GM18499 (cell line): ENCODE results near the gene CFAP54.
"Not testable (repeated sequence)": the region's sequence is repeated elsewhere in the genome, so short reads cannot be mapped to it uniquely, and the experiment has no call there.

Experiments used
- ATAC-seq: cut with Tn5 transposase; IDR thresholded peaks from one replicate; pipeline ENCODE4 v1.9.1; 2021; ENCODE audit warnings: moderate number of reproducible peaks; ENCODE audit not compliant: insufficient read depth, unreplicated experiment

Gene CFAP54, protein sequence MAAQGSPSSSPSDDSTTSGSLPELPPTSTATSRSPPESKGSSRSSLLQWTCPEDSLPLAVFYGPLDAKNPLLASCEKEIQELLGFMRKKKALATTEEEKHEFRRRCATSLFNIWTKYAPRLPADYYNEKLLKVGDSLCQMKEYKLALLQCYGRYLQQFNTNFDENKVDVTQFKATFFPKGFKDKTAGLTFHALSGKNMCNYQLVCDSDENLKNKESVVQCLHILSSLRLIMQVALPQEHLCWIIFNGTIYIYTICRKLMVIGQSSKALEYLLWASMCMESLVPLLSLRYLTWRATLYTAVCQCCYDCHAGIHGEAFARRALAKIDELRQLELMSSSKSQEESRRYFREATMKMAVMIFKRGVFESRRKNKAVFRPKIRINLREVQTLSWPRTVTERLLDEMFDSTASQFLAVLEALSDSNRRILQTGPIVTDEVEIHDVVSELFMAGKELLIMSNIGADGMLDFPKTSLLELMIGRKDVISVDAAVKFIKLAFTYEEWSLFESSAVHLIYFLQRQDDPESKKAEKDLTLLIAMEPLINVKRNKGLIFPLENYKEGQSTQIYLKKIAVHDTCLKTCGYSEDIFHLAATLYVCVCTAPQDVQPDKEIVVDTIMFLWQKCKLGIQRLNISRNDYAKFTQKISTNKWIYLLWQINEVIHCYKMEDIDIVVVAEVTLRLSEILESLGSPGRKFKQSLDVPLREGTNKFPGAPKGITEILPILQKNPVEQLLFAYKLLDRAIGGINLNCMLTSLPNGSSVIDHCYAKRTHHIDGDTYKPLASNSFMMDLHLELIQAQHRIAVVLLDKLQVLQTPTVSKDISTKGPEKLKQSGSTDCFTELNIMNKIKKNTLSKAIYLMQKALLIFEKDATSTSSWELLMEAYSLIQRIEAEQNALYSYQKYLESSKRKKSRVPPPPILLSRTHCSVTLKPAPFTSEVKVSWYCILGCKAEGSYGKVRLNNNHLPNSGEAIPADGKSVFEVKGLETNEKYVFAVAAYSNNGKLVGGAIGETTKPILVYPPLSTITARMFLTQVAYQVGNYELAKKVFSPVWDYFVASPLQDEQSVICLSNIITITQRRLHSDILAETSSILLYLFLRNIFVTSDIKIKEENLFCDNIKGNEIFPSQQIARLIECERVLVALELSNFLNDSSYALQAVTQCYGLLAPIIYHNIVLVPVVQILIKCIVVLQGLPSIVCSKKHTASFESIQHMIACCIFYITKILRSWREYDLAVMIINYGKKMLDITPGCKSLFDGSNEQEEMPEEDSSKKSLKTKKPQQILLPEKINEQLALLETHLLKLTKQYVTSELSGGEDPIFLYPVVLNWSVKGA (N-terminal part only)

DNA sequence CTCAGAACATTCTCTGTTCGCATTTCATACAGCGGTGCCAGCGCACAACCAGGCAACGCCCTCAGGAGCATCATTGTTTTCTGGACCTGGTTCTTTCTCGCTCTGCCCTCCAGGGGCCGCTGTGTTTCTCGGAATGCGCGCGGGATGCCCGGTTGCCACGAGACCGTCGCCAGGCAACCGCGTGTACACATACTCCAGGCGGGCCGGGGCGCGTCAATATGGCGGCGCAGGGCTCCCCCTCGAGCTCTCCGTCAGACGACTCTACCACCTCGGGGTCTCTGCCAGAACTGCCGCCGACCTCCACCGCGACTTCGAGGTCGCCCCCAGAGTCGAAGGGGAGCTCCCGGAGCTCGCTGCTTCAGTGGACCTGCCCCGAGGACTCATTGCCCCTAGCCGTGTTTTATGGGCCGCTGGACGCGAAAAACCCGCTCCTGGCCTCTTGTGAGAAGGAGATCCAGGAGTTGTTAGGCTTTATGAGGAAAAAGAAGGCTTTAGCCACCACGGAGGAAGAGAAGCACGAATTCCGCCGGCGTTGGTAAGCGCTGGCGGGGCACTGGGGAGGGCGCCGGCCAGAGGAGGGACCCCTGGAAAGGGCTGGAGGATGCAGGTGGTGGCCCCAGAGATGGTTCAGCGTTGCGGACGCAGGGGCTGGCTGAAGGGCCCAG lies at the start of gene CFAP54:
Gene CFAP54 (plus strand): TSS at position 186 of the 665 bp plus-strand sequence. CDS start 33 bp downstream, at position 219.
- peak; percentile 87 for ATAC-seq

DNA sequence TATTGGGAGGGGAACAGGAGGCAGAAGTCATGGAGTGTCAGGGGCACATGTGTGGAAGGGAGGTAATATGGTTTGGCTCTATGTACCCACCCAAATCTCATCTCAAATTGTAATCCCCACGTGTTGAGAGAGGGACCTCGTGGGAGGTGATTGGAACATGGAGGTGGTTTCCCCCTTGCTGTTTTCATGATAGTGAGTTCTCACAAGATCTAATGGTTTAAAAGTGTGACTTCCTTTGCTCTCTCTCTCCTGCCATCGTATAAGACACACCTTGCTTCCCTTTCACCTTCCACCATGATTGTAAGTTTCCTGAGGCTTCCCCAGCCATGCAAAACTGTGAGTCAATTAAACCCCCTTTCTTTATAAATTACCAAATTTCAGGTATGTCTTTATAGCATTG lies 47.6 kb upstream of the CFAP54 start:
- no peak for ATAC-seq

DNA sequence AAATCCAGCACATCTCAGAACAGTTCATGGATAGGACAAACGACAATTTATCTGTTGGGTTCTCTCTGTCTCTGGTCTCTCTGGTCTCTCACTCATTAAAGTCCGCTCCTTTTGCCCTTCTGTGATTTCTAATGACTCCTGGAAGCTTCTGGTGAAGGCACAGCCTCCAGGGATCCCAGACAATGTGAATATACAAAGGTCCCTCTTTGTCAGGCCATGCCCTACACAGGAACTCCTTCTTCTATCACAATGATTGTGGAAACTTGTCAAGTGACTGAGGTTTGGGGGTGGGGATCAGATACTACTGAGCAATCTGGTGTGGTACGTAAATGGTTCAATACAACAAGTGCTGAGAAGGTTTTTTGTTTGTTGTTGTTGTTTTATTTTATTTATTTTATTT lies 46.5 kb upstream of the CFAP54 start:
- ATAC-seq: no peak

DNA sequence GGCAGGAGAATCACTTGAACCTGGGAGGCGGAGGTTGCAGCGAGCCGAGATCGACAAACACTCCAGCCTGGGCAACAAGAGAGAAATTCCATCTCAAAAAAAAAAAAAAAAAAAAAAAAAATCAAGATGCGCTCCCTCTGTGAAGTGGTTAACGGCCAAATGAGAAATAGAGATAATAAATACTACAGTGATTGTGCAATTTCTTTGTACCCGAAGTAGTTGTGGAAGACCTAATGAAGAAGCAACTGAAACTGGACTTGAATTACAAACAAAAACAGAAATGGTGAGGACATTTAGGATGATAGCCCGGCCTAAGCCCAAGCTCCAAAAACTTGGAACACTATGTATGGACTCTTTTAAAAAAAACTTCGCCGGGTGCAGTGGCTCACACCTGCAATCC lies 45.0 kb upstream of the CFAP54 start:
- ATAC-seq: no peak

DNA sequence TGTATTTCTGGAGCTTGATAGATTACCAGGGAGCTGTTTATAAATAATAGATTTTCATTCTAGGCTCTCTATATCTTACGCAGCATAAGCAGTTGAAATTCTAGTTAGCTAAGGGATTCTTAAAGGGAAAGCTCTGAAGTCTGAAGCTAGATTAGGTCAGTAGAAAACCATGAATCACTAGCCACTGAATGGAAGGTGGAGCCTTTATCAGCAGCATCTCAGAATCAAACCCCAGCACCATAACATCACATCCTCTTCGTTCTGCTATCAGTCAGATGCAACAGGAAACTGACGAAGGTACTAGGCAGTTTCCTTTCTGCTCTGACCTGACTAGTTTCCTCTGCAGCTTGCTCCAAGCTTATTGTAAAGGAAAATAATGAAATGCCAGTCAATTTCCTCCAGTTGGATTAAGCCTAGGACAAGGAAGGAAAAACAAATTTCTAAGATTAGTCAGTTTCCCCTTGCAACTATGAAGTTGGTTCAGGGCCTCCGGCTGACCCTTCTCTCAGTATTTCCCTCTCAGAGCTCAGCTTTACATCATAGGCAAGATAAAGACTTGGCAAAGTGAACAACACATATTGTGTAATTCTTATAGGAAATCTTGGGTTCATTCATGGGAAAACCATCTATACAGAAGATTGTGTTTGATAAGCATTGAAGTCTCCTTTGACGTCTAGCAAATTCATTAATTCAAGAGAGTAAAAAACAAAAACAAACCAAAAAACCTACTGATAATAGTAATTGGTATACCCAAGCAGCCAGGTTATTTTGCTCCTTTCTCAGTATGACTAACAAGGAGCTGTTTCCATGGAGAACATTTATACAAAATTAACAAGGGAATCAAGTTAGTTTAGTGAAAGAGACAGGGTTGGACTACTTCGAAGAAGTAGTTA lies 43.4 kb upstream of the CFAP54 start:
- ATAC-seq: peak; percentile 92

DNA sequence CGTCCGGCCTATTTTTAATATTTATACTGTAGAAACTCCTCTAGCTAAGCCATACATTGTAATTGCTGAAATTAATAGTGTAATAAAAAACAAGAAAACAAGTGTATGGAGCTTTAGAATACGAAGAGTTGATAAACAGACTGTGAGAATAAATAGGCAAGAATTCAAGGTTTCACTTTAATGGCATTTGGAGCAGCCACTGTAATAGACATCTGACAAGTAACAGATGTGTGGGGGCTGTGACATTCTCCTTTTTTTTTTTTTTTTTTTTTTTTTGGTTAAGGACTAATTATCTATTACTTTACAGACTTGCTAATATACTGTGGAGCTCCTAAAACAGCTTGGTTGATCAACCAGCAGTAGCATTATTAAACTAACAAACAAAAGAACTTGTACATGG lies 42.1 kb upstream of the CFAP54 start:
- no peak for ATAC-seq

DNA sequence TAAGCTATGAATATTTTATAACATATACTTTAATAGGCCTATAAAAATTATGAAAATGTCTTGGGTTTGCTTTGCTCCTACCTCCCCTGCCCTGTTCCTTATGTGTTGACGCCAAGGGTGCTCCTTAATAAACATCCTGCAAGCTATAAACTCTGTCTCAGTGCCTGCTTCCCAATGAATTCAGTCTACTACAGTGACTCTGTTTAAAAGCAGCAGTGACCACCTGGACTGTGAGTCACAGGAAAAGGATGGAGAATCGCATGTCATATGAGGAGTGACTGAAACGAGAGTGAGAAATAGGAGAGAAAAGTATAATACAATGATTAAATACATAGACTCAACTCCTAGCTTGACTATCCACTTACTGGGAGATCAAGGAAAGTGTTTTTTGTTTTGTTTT lies 41.1 kb upstream of the CFAP54 start:
- ATAC-seq: no peak

DNA sequence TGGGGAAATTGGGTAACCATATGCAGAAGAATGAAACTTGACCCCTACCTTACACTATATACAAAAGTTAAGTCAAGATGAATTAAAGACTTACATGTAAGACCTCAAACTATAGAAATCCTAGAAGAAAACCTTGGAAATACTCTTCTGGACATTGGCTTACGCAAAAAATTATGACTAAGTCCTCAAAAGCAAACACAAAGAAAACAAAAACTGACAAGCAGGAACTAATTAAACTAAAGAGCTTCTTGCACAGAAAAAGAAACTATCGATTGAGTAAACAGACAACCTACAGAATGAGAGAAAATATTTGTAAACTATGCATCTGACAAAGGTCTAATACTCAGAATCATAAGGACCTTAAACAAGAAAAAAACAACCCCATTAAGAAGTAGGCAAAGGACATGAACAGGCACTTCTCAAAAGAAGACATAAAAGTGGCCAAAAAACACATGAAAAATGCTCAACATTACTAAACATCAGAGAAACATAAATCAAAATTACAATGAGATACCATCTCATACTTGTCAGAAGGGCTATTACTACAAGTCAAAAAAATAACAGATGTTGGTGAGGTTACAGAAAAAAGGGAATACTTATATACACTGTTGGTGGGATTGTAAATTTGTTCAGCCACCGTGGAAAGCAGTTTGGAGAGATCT lies 37.0 kb upstream of the CFAP54 start:
- no peak for ATAC-seq

DNA sequence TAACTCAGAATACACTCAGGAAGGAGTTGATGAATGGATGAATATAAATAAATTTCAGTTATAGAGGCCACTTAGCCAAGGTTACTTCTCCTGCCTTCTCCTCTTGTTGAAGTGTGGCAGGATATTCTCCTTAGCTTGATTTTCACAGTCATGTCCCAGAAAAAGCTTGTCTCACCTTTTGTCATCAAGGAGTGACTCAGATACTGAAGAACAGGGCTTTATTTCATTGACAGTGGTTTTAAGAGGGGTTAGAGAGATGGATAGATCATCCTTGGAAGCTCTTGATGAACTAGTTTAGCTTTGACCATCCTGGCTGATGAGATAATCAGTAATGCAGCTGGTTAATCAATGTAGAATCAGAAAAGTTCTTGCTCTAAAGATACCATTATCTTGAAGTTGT lies 35.0 kb upstream of the CFAP54 start:
- ATAC-seq: no peak

DNA sequence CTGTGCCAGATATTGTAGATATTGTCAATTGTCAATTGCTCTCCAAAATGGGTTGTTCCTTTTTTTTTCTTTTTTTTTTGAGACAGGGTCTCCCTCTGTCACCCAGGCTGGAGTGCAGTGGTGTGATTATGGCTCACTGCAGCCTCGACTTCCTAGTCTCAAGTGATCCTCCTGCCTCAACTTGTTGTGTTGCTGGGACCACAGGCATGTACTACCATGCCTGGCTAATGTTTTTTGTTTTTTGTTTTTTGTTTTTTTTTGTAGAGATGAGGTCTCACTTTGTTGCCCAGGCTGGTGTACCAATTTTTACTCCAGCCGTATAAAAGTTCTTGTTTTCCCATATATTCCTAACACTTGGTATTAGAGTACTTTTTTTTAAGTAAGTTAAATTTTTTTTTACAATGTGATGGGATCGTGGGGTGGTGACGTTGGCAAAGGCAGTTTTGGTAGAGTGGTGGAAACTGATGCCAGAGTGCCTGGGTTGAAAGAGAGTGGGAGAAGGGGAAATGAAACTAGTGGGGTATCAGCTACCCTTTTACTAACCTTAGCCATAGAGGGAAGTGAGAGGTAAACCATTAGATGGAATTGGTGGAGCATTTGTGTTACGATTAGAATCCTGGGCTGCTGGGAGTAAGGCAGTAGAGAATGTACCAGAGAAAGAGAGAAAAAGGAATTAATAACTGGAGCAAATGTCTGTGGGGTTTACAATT lies 33.0 kb upstream of the CFAP54 start:
- ATAC-seq: peak; percentile 82

DNA sequence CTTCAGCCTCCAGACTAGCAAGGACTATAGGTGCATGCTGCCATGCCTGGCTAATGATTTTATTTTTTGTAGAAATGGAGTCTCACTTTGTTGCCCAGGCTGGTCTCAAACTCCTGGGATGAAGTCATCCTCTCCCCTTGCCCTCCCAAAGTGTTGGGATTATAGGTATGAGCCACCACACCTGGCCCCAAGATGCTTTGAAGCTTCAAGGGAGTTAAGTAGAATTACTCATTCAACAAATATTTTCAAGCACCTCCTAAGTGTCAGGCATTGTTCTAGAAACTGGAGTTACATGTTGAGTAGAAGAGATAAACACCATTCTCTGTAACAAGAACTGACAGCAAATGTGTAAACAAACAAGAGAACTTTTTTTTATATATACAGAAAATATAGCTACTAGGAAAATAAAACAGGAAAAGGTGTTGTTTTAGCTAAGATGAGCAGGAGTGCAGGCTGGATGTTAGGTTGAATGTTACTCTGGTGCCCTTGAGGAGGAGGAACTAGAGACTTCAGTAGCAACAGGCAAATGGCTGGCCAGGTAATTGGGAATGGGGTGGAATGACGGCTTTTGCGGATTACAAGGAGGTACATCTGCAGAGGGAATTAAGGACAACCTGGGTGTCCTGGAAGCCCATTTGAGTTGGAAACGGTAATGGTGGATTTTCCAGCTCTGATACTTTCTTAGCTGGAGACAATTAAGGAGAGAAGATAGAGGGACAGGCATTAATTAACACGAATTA lies 32.0 kb upstream of the CFAP54 start:
- no peak for ATAC-seq

DNA sequence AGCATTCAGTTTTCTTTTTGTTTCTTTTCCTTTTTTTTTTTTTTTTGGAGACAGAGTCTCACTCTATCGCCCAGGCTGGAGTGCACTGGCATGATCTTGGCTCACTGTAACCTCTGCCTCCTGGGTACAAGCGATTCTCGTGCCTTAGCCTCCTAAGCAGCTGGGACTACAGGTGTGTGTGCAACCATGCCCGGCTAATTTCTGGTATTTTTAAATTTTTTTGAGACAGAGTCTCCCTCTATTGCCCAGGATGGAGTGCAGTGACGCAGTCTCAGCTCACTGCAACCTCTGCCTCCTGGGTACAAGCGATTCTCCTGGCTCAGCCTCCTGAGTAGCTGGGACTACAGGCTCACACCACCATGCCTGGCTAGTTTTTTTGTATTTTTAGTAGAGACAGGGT lies 30.1 kb upstream of the CFAP54 start:
- not testable (repeated sequence) for ATAC-seq

DNA sequence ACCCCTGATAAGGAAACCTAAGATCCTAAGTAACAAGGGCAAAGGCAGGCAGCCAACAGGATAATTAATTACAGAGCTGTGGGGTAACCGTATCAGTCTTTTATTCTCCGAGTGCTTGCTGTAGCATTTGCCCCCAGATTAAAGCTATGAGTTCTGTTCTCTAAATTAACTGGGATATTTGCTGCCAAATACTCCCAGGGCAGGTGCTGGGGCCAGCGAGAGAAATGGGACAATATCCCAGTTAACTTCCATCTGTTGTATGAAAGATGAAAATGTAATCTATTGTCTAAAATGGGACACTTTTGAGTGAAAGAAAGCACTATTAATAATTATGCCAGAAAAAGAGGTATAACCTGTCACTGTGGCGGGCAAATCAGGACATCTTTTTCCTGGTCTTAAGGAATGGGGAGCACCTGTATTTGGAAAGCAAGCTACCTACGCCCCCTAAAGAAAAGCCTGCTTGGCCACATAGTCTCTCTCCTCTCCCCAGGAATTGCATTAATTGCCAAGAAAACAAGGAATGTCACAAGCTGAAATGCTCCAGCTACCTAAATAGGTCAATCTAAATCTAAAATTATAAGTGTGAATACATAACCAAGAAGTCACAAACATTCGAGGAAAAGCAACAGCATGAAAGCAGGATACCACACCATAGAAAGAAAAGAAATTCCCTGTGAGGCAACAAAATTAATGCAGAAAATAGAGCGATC lies 26.7 kb upstream of the CFAP54 start:
- ATAC-seq: no peak

DNA sequence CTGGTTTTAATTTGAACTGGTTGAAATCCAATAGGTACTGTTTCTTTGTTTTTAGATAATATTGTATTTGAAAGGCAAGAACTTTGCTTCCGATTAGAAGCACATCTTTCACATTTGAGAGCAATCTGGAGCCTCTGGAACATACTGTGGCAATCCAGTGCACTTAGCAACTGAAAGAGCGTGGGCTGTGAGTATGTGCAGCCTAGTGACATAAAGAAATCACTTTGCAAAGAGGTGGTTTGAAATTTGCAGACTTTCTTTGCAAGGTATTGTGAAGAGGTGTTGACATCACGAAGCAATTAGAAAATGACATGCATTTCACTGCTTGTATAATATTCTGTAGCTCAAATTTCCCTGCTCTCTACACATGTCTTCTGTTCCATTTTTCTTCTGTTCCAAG lies 23.5 kb upstream of the CFAP54 start:
- ATAC-seq: no peak

DNA sequence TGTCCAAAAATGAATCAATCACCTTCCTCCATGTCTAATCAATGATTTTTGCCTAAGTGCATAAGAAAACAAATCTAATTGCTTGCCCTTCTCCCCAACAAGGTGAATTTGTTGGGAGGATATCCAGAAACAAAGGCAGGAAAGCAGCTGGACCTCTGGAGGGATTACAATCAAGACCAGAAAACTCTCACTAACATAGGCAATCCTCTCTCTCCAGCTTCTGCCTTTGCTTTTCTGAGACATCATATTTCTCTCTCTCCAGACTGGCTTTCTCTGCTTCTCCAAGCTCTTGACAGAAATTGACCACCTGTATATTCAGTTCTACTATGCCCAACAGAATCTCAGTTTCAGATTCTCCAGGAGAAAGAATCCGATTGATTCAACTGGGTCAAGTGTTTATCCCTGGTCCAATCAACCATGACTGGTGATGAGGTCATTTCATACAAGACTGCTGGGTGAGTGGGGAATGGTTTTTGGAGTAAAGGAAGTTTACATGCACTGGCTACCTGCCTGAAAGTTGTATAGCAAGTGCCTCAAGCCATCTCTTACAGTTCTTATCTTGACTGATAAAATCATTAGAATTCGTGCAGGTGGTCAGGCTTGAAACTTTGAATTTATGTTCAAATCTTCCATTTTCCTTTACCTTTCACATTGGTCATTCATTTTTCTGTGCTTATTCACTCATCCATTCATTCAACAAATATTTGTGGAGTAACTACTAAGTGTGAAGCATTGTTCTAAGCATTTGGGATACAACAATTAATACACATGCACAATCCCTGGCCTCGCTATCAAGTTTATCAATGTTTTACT lies 22.2 kb upstream of the CFAP54 start:
- ATAC-seq: no peak
